Peyer's patch (tissue), 4 donors: Measurements from ENCODE around the gene PHYKPL. TPM values are rescaled to one million over a fixed set of nuclear protein-coding genes. Genes with fewer than 3 reads are reported as not detected.
"Not testable (repeated sequence)": the region's sequence is repeated elsewhere in the genome, so short reads cannot be mapped to it uniquely, and the experiment has no call there.

Experiments used
- DNase-seq, 3 donors: peaks; one replicate each; pipeline ENCODE4 v3.0.0-alpha.2; 2017 to 2019
- H3K27ac ChIP-seq, 4 donors: fragments of 200-600 bp; sonication (generic); one replicate each; pipeline ENCODE4 v1.5.1; 2016 to 2019
- H3K27me3 ChIP-seq, 2 donors: fragments of 200-600 bp; sonication (generic); one replicate each; pipeline ENCODE4 v1.5.1; 2019
- H3K36me3 ChIP-seq, 3 donors: fragments of 200-600 bp; sonication (generic); one replicate each; pipeline ENCODE4 v1.5.1; 2016 to 2019
- H3K4me1 ChIP-seq, 4 donors: fragments of 200-600 bp; sonication (generic); one replicate each; pipeline ENCODE4 v1.5.1; 2016 to 2019
- H3K4me3 ChIP-seq, 4 donors: fragments of 200-600 bp; sonication (generic); 1 replicate in 3 of 4; 2 replicates in 1 of 4; pipeline ENCODE4 v1.5.1; 2016 to 2019; ENCODE audit warnings: mild to moderate bottlenecking in 1 of 4
- H3K9me3 ChIP-seq, 4 donors: fragments of 200-600 bp; sonication (generic); one replicate each; pipeline ENCODE4 v1.5.1; 2016 to 2019; ENCODE audit warnings: mild to moderate bottlenecking in 1 of 4
- CTCF ChIP-seq, 6 experiments: fragments of 450-650 bp in 4 of 6; fragments of 200-600 bp in 2 of 6; sonication (generic) in 1 of 6; IDR thresholded peaks; one replicate each; pipeline ENCODE4 v1.5.1; 2017 to 2019; ENCODE audit warnings: antibody characterized with exemption in 6 of 6, mild to moderate bottlenecking in 3 of 6, moderate library complexity in 1 of 6
- POLR2A ChIP-seq, 2 donors: fragments of 450-650 bp; IDR thresholded peaks; one replicate each; pipeline ENCODE4 v1.5.1; 2017; ENCODE audit warnings: antibody characterized with exemption in 2 of 2, mild to moderate bottlenecking in 2 of 2, moderate library complexity in 2 of 2
- total RNA-seq, 4 donors: library from RNA; depleted of rRNA; stranded (reverse); fragments of >200 nt; gene quantifications; one replicate each; pipeline ENCODE4 v1.1.0, GENCODE V29; 2016

Gene PHYKPL
- total RNA-seq, 4 donors from 2014 or later, result 180 to 441 (median 280) TPM

- peaks cover 5 to 64% (median 35%) of the 10 kb centered on the region in 4 donors for H3K4me1 ChIP-seq
- H3K9me3 ChIP-seq, result no peaks in the 10 kb centered on the region
- H3K27me3 ChIP-seq, result no peaks in the 10 kb centered on the region
- peaks cover 0 to 18% (median 0%) of the 10 kb centered on the region in 3 donors for H3K36me3 ChIP-seq
- H3K27ac ChIP-seq, result peak overlapping the region in 1 of 4 donors; percentile 10
- H3K4me3 ChIP-seq, result no peak overlapping the region
- TF ChIP-seq CTCF (IDR thresholded peaks at IDR 0.05) (no peak), POLR2A (IDR thresholded peaks at IDR 0.05) (no peak)
- no peak for DNase-seq
These were observed 1.6 kb upstream of the PHYKPL start for GRCh38 chr5:178234121-178234749.

DNA sequence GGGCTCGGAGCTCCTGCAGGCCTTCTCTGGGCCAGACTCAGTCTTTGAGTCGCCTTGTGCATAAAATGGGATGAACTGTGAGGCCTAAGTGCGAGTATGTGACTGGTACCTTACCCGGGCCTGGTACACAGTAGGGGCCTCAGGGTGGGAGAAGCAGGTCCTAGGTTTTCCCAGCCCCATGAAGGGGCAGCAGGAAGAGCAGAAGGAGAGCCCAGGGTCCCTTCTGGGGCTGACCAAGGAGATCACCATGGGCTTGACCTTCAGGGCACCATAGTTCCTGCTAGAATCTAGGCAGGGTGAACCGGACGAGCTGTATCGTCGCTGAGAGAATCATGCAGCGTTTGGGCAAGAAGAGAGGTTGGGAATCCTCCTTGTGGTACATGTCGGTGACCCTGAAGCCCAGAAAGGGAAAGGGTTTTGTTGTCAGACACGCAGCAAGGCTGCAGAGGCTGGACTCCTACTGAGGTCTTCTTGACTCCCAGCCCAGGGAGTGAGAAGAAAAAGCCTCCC lies 373 bp upstream of the PHYKPL start:
- H3K27me3 ChIP-seq, result no peaks in the 10 kb centered on the region
- peaks cover 5 to 59% (median 22%) of the 10 kb centered on the region in 4 donors for H3K4me1 ChIP-seq
- H3K27ac ChIP-seq, result peak overlapping the region; percentile 95 to 98 (median 97)
- peaks cover 0 to 29% (median 0%) of the 10 kb centered on the region in 3 donors for H3K36me3 ChIP-seq
- no peak for DNase-seq
- H3K4me3 ChIP-seq, result peak overlapping the region; percentile 68 to 96 (median 85)
- no peaks in the 10 kb centered on the region for H3K9me3 ChIP-seq
- TF ChIP-seq CTCF (IDR thresholded peaks at IDR 0.05) (no peak), POLR2A (IDR thresholded peaks at IDR 0.05) (no peak)

- no peaks in the 10 kb centered on the region for H3K27me3 ChIP-seq
- H3K27ac ChIP-seq, result peak overlapping the region; percentile 95 to 98 (median 97)
- H3K36me3 ChIP-seq, result peaks cover 0 to 37% (median 0%) of the 10 kb centered on the region in 3 donors
- no peak for DNase-seq
- H3K9me3 ChIP-seq, result no peaks in the 10 kb centered on the region
- TF ChIP-seq POLR2A (IDR thresholded peaks at IDR 0.05) (no peak), CTCF (IDR thresholded peaks at IDR 0.05) (no peak)
- H3K4me3 ChIP-seq, result peak overlapping the region; percentile 68 to 96 (median 85)
- H3K4me1 ChIP-seq, result peaks cover 0 to 58% (median 15%) of the 10 kb centered on the region in 4 donors
These were observed 971 bp downstream of the PHYKPL start for GRCh38 chr5:178231539-178232123.

GRCh38 chr5:178230879-178231538 lies 1.6 kb downstream of the PHYKPL start:
- no peaks in the 10 kb centered on the region for H3K9me3 ChIP-seq
- peaks cover 0 to 52% (median 15%) of the 10 kb centered on the region in 4 donors for H3K4me1 ChIP-seq
- TF ChIP-seq POLR2A (IDR thresholded peaks at IDR 0.05) (peak; percentile 59 to 75), CTCF (IDR thresholded peaks at IDR 0.05) (no peak)
- peak overlapping the region; percentile 68 to 96 (median 85) for H3K4me3 ChIP-seq
- H3K27me3 ChIP-seq, result no peaks in the 10 kb centered on the region
- peaks cover 0 to 37% (median 0%) of the 10 kb centered on the region in 3 donors for H3K36me3 ChIP-seq
- peak overlapping the region; percentile 95 to 98 (median 97) for H3K27ac ChIP-seq
- peak in 2 of 3 donors; percentile 81 for DNase-seq

DNA sequence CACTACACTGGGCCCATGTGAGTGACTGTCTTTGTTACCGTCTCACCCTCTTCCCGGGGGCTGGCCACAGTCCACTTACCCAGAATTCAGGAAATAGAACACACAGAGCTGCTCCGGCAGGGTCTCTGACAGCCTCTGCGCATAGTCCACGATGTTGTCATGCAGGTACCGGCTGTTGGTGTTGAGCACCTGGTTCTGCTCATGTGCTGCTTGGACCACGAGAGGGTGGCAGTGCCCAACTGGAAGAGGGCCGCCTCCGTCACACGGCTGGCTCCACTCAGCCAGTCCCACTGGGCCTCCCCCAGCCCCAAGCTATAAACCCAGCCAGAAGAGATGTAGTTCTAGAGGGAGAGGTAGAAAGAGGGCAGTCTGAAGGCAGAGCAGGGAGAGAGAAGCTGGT lies 2.7 kb downstream of the PHYKPL start:
- Histone ChIP-seq H3K4me3 (no peak overlapping the region), H3K36me3 (peaks cover 0 to 46% (median 0%) of the 10 kb centered on the region in 3 donors), H3K9me3 (no peaks in the 10 kb centered on the region), H3K4me1 (peaks cover 0 to 63% (median 16%) of the 10 kb centered on the region in 4 donors), H3K27ac (peak overlapping the region in 3 of 4 donors; percentile 11 to 95 (median 40)), H3K27me3 (no peaks in the 10 kb centered on the region)
- TF ChIP-seq CTCF (IDR thresholded peaks at IDR 0.05), result no peak
- no peak for DNase-seq

- not testable (repeated sequence) for H3K9me3 ChIP-seq, DNase-seq, H3K27me3 ChIP-seq, H3K4me3 ChIP-seq
- H3K27ac ChIP-seq, result peak overlapping the region in 2 of 4 donors; percentile 11 to 14
- H3K4me1 ChIP-seq, result peaks cover 0 to 58% (median 16%) of the 10 kb centered on the region in 4 donors
- peaks cover 0 to 53% (median 0%) of the 10 kb centered on the region in 3 donors for H3K36me3 ChIP-seq
These were observed 3.5 kb downstream of the PHYKPL start for GRCh38 chr5:178229111-178229510.
